ENCODE data around the gene CDH4.

- TF ChIP-seq CTCF (IDR thresholded peaks at IDR 0.05) = no peak
- TF ChIP-seq POLR2A (IDR thresholded peaks at IDR 0.05) = no peak
- TF ChIP-seq EP300 (IDR thresholded peaks at IDR 0.05) = no peak
- TF ChIP-seq POLR2AphosphoS5 (IDR thresholded peaks at IDR 0.05) = no peak
Observed at GRCh38 chr20:61565791-61566190, 313.7 kb downstream of the CDH4 start.
